H1 (cell line): Measurements from ENCODE around the gene MYH11.

Source experiments
- CTCF ChIP-seq, 3 experiments: IDR thresholded peaks; 1 replicate in 2 of 3; 2 replicates in 1 of 3; pipeline versions ENCODE4 v1.5.1 to v1.6.1; 2011; ENCODE audit warnings: low read length in 3 of 3, mild to moderate bottlenecking in 3 of 3, inconsistent platforms in 2 of 3, low read depth in 1 of 3, moderate library complexity in 1 of 3; ENCODE audit not compliant: insufficient read depth in 1 of 3; ENCODE audit errors: control extremely low read depth in 1 of 3
- EZH2 ChIP-seq: fragments of 200-600 bp; sonication (generic); IDR thresholded peaks from 2 replicates; pipeline ENCODE4 v1.7.1; 2012; ENCODE audit warnings: low read depth, mild to moderate bottlenecking, moderate library complexity, low read length, inconsistent platforms; ENCODE audit not compliant: severe bottlenecking
- RFX5 ChIP-seq: IDR thresholded peaks from 2 replicates; pipeline ENCODE4 v1.6.1; 2011; ENCODE audit warnings: low read depth, low read length, improper control_type of control experiment, borderline replicate concordance
- SUZ12 ChIP-seq: fragments of 200-600 bp; sonication (generic); IDR thresholded peaks from 2 replicates; pipeline ENCODE4 v1.6.1; 2012; ENCODE audit warnings: mild to moderate bottlenecking, inconsistent platforms, low read length, moderate library complexity, mixed read lengths

- TF ChIP-seq CTCF (IDR thresholded peaks at IDR 0.05; ENCODE audit: control extremely low read depth in 1 of 3, insufficient read depth in 1 of 3, low read depth in 1 of 3, low read length in 3 of 3) (no peak), RFX5 (no peak), SUZ12 (no peak), EZH2 (no peak)
Measured at GRCh38 chr16:15690296-15690695, 166.5 kb downstream of the MYH11 start.
